ENCODE measurements around the gene EEFSEC.

Gene EEFSEC

DNA sequence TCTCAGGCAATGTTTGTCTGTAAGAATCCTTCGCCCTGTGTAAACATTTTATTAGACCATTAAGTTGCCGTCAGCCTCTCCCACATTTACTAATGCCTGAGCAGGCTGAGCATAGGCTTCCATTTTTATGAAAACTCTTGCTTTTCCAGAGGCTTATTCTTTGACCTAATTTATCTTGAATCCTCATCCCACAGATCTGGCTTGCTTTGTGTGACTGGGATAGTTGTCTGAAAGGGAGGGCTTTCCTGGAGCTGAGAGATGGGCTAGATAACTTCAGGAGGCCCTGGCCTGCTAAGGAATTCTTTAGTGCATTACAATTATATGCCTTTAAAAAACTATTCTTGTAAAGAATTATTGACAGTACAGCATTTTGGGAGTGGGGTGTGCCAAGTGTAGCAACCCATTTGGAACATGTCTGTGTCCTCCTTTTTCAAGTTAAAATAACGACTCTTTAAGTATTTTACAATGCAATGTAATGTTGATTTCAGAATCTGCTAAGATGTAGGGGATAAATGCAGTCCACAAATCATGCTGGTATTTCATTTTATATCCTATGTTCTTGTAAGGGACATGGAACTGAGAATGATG lies 52.4 kb downstream of the EEFSEC start:
- TF ChIP-seq, protein P1, sequence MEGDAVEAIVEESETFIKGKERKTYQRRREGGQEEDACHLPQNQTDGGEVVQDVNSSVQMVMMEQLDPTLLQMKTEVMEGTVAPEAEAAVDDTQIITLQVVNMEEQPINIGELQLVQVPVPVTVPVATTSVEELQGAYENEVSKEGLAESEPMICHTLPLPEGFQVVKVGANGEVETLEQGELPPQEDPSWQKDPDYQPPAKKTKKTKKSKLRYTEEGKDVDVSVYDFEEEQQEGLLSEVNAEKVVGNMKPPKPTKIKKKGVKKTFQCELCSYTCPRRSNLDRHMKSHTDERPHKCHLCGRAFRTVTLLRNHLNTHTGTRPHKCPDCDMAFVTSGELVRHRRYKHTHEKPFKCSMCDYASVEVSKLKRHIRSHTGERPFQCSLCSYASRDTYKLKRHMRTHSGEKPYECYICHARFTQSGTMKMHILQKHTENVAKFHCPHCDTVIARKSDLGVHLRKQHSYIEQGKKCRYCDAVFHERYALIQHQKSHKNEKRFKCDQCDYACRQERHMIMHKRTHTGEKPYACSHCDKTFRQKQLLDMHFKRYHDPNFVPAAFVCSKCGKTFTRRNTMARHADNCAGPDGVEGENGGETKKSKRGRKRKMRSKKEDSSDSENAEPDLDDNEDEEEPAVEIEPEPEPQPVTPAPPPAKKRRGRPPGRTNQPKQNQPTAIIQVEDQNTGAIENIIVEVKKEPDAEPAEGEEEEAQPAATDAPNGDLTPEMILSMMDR (IDR thresholded peaks at IDR 0.05) = no peak
- no peak for TF ChIP-seq ZFX (IDR thresholded peaks at IDR 0.05; ENCODE audit: borderline replicate concordance)

DNA sequence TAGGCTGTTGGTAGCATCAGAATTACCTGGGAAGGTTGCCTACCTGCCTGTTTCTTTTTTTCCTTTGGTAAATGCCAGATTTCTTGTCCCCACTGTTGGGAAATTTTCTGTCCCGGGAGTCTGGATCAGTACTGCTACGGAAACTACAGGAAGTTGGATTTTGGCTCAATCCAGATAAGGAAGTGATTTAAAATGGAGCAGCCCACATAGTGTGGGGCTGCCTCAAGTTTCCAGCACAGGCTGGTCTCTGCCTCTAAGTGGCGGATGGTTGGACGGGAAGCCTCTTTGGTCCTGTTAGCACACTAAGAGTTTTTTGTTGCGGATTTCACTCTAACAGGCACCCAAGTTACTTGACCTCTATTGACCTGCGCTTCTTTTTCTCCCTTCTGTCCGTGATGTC lies 54.7 kb downstream of the EEFSEC start:
- TF ChIP-seq ZFX (IDR thresholded peaks at IDR 0.05; ENCODE audit: borderline replicate concordance) = no peak
- TF ChIP-seq, protein P1 (IDR thresholded peaks at IDR 0.05) = no peak

More for the DNA sequence above, 52.4 kb downstream of the EEFSEC start:
- H3K27ac ChIP-seq = no peak overlapping the region

DNA sequence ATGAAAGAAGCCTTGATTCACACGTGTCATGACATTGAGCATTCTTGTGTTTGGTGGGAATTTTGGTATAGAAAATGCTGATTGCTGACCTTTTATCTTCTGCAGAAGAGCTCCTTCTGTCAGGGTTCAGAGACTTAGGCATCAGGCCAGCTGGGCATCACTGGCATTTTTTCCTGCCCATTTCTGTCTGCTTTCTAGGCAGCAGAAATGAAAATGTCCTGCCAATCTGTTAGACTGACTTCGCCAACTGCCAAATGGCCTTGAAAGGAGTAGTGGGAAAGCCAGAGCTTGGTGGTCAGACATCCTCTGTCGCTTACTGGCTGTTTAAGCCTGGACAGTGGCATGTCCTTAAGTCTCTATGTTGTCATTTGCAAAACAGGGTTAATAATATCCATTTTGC lies 57.4 kb downstream of the EEFSEC start:
- TF ChIP-seq ZFX (IDR thresholded peaks at IDR 0.05; ENCODE audit: borderline replicate concordance) = no peak
- TF ChIP-seq, protein P1 (IDR thresholded peaks at IDR 0.05) = no peak
- no peak overlapping the region for H3K27ac ChIP-seq

More for the DNA sequence above, 54.7 kb downstream of the EEFSEC start:
- no peak overlapping the region for H3K27ac ChIP-seq

DNA sequence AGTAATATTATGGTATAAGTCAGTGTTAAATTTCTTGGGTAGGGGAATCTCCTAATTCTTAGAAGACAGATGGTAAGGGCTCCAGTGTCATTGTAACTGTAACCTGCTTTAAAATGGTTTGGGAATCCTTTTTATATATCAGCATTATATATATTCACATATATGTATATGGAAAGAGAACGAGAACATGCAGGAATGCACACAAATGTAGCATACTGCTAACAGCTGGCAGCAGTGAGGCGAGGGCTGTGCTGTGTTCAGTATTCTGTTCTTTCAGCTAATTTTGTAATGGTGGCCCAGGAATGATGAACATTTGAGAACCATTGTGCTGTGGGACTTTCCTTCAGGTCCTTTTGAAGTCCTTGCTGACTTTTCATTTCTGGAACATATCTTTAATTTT lies 60.8 kb downstream of the EEFSEC start:
- no peak overlapping the region for H3K27ac ChIP-seq
- TF ChIP-seq ZFX (IDR thresholded peaks at IDR 0.05; ENCODE audit: borderline replicate concordance) = no peak
- TF ChIP-seq, protein P1 (IDR thresholded peaks at IDR 0.05) = no peak

DNA sequence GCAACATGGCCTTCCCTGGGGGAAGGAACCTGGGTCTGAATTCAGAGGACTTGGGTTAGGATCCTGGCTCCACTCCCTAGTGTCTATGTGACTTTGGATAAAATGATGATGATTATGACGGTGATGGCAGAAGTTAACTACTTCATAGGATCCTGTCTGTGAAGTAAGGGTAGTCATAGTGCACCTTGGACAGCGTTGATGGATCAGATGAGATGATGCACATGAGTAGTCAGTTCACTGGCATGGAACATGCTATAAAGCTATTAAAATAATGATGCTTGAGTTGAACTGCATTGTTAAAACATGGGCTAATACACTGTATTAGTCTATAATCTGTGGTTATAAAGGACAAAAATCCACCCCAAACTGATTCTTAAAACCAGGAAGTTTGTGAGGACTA lies 62.0 kb downstream of the EEFSEC start:
- no peak for TF ChIP-seq ZFX (IDR thresholded peaks at IDR 0.05; ENCODE audit: borderline replicate concordance)
- TF ChIP-seq, protein P1 (IDR thresholded peaks at IDR 0.05) = no peak
- H3K27ac ChIP-seq = no peak overlapping the region

DNA sequence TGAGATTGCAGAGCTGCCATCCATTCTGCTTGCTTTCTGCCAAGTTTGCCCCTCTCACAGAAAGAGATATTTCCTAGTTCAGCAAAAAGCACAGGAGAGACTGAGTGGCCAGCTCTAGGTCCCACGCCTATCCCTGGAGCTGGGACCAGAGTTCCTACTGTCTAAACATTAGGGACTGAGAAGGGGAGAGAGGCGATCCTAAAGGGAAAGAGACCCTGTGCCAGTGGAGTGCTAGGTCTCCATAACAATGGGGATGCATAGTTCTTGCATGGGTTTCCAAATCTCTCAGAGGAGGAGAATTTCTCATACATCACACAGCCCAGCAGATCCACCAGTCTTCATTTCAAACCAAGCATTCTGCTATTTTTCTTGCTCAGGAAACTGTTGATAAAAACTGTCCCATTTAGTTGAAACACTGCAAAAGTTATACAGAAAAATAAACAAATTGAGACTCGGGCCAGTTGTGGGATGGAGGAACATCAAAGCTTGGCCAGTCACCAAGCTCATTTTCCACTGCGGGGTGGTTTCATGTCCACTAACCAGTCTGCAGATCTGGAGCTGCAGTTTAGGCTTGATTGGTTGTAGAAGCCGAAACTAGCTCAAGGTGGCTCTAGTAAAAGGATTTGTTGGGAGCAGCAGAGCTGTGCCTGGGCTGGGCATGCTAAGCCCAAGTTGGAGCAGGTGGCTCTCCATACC lies 62.7 kb downstream of the EEFSEC start:
- no peak overlapping the region for H3K27ac ChIP-seq
- TF ChIP-seq, protein P1 (IDR thresholded peaks at IDR 0.05) = no peak
- no peak for TF ChIP-seq ZFX (IDR thresholded peaks at IDR 0.05; ENCODE audit: borderline replicate concordance)
